CD4-positive, CD25-positive, alpha-beta regulatory T cell (primary cell): Measurements from ENCODE around the gene GNB1. TPM values are rescaled to one million over a fixed set of nuclear protein-coding genes. Genes with fewer than 3 reads are reported as not detected.
"Not testable (repeated sequence)": the region's sequence is repeated elsewhere in the genome, so short reads cannot be mapped to it uniquely, and the experiment has no call there.

Source experiments
- ATAC-seq, 2 donors: fragments of 150-1000 bp; cut with Tn5 transposase; one replicate each; pipeline ENCODE4 v1.10.0; 2021; ENCODE audit warnings: low read depth in 2 of 2, moderate number of reproducible peaks in 2 of 2, moderate library complexity in 1 of 2
- DNase-seq, 3 donors: peaks; one replicate each; pipeline versions ENCODE4 v3.0.0 to v3.0.0-alpha.2; 2012 to 2022; ENCODE audit warnings: mixed read lengths in 1 of 3
- H3K27ac ChIP-seq: one replicate; pipeline ENCODE4 v1.7.0; 2013; ENCODE audit warnings: mild to moderate bottlenecking, low read length; ENCODE audit not compliant: insufficient read depth, poor library complexity, severe bottlenecking
- H3K27me3 ChIP-seq: one replicate; pipeline ENCODE4 v1.7.0; 2013; ENCODE audit warnings: low read length; ENCODE audit not compliant: control insufficient read depth, insufficient read depth
- H3K36me3 ChIP-seq: one replicate; pipeline ENCODE4 v1.7.0; 2013; ENCODE audit warnings: mild to moderate bottlenecking, low read length, moderate library complexity; ENCODE audit not compliant: control insufficient read depth, insufficient read depth
- H3K4me1 ChIP-seq: 2 replicates; pipeline ENCODE4 v1.7.0; 2013; ENCODE audit warnings: mild to moderate bottlenecking, low read length; ENCODE audit not compliant: insufficient read depth, control insufficient read depth, poor library complexity, severe bottlenecking
- H3K4me3 ChIP-seq: one replicate; pipeline ENCODE4 v1.7.0; 2013; ENCODE audit warnings: low read depth, mild to moderate bottlenecking, low read length, moderate library complexity
- H3K9me3 ChIP-seq, 2 experiments: 1 replicate in 1 of 2; 2 replicates in 1 of 2; pipeline ENCODE4 v1.7.0; 2013; ENCODE audit warnings: low read length in 2 of 2, mild to moderate bottlenecking in 1 of 2, moderate library complexity in 1 of 2; ENCODE audit not compliant: control insufficient read depth in 2 of 2
- H3K27ac Mint-ChIP-seq, 3 donors: one replicate each; pipeline ENCODE4 v1.8.0; 2020 to 2022; ENCODE audit warnings: mild to moderate bottlenecking in 3 of 3, mixed read lengths in 3 of 3, moderate library complexity in 2 of 3
- H3K27me3 Mint-ChIP-seq: one replicate; pipeline ENCODE4 v1.8.0; 2022; ENCODE audit warnings: mild to moderate bottlenecking, mixed read lengths
- H3K36me3 Mint-ChIP-seq: one replicate; pipeline ENCODE4 v1.8.0; 2020; ENCODE audit warnings: mixed read lengths
- H3K4me1 Mint-ChIP-seq, 4 donors: one replicate each; pipeline ENCODE4 v1.8.0; 2020 to 2022; ENCODE audit warnings: mixed read lengths in 4 of 4, mild to moderate bottlenecking in 1 of 4
- H3K4me3 Mint-ChIP-seq, 4 donors: one replicate each; pipeline ENCODE4 v1.8.0; 2020 to 2022; ENCODE audit warnings: mild to moderate bottlenecking in 4 of 4, mixed read lengths in 4 of 4, moderate library complexity in 3 of 4
- H3K9me3 Mint-ChIP-seq, 7 donors: one replicate each; pipeline ENCODE4 v1.8.0; 2020 to 2022; ENCODE audit warnings: mixed read lengths in 7 of 7, mild to moderate bottlenecking in 3 of 7, moderate library complexity in 2 of 7
- polyA plus RNA-seq, 4 donors: library from polyadenylated mRNA; unstranded; fragments of 300-500 nt; fragmentation: Illumina TruSeq; gene quantifications; one replicate each; pipeline ENCODE4 v1.2.3, GENCODE V29; 2021
- total RNA-seq: library from RNA; stranded (reverse); gene quantifications from one replicate; pipeline ENCODE4 v1.2.3, GENCODE V29; 2022

Gene GNB1
- total and polyA plus RNA-seq, 5 donors from 2014 or later = 47.0 to 242 (median 102) TPM

DNA sequence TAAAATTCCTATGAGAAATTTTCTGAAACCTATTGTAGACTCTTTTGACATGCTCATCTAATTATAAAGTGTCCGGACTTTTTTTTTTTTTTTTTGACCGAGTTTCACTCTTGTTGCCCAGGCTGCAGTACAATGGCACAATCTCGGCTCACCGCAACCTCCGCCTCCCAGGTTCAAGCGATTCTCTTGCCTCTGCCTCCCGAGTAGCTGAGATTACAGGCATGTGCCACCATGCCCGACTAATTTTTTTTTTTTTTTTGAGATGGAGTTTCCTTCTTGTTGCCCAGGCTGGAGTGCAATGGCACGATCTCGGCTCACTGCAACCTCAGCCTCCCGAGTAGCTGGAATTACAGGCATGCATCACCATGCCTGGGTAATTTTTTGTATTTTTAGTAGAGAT is 7.0 kb downstream of the GNB1 start:
- H3K9me3 Mint-ChIP-seq, H3K9me3 ChIP-seq, H3K36me3 ChIP-seq, DNase-seq, H3K27me3 ChIP-seq, ATAC-seq, H3K27me3 Mint-ChIP-seq, H3K36me3 Mint-ChIP-seq, H3K27ac ChIP-seq: not testable (repeated sequence)
- Histone ChIP-seq H3K4me3 (peak overlapping the region; percentile 49), H3K4me1 (peaks cover 76% of the 10 kb centered on the region)
- H3K27ac Mint-ChIP-seq = peak overlapping the region in 1 of 3 donors; percentile 71
- peaks cover 22 to 86% (median 60%) of the 10 kb centered on the region in 4 donors for H3K4me1 Mint-ChIP-seq
- H3K4me3 Mint-ChIP-seq = peak overlapping the region; percentile 62 to 79 (median 66)

DNA sequence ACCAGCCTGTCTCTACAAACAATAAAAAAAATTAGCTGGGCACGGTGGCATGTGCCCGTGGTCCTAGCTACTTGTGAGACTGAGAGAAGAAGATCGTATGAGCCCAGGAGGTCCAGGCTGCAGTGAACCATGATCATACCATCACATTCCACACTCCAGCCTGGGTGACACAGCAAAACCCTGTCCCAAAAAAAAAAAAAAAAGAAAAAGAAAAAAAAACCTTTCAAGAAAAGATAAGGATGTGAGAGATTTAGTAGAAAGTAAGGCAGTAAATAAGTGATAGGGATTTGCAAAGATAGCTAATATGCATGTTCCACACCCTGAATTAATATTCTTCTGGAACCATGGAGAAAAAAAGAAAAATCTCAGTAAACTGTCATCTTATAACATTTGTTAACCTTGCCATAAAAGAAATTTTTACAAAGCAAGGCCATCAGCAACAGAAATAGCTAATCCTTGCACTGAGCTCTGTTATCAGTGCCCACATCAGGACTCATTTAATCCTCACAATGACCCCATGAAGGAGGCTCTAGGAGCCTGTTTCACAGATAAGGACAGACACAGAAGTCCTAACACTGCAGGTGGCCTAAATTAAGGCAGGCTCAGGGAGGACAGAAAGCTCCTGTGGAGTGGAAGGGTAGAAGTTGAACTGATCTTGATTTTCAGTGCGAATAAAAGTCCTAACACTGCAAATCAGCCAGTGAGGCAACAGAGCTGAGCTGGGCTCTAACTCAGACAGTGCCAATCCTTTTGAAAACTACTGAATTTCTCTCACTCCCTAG is 7.6 kb downstream of the GNB1 start:
- no peak for ATAC-seq
- Mint-ChIP-seq H3K27ac (peak overlapping the region in 2 of 3 donors; percentile 71 to 79), H3K36me3 (peaks cover 11% of the 10 kb centered on the region), H3K4me3 (peak overlapping the region; percentile 59 to 67 (median 64)), H3K9me3 (peaks cover 0 to 2% (median 0%) of the 10 kb centered on the region in 7 donors), H3K27me3 (no peaks in the 10 kb centered on the region), H3K4me1 (peaks cover 23 to 86% (median 61%) of the 10 kb centered on the region in 4 donors)
- H3K27ac ChIP-seq = no peak overlapping the region
- no peaks in the 10 kb centered on the region for H3K27me3 ChIP-seq
- H3K4me1 ChIP-seq = peaks cover 75% of the 10 kb centered on the region
- H3K36me3 ChIP-seq = peaks cover 2% of the 10 kb centered on the region
- no peak for DNase-seq
- peak overlapping the region; percentile 49 for H3K4me3 ChIP-seq
- H3K9me3 ChIP-seq = no peaks in the 10 kb centered on the region

DNA sequence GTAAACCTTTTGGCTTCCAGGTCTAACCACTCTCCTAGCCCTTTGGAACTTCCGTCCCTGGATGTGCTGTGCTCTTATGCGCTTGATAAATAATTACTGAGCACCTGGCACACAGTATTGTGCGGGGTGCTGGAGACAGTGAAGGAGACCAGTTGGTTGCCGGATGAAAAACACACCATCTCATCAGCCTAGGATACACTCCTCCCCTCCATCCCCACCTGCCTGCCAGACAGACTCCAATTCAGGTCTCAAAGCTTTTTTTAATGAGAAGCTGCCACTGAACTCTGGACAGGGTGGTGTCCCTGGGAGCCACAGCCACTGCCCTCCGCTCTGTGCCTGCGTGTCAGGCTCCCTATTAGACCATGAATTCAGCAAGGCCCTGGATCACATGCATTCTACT is 9.2 kb downstream of the GNB1 start:
- Mint-ChIP-seq H3K27ac (peak overlapping the region in 1 of 3 donors; percentile 71), H3K9me3 (peaks cover 0 to 2% (median 0%) of the 10 kb centered on the region in 7 donors), H3K27me3 (no peaks in the 10 kb centered on the region), H3K4me3 (peak overlapping the region; percentile 67 to 80 (median 74)), H3K36me3 (peaks cover 12% of the 10 kb centered on the region), H3K4me1 (peaks cover 18 to 84% (median 58%) of the 10 kb centered on the region in 4 donors)
- Histone ChIP-seq H3K27ac (no peak overlapping the region), H3K36me3 (peaks cover 2% of the 10 kb centered on the region), H3K9me3 (no peaks in the 10 kb centered on the region), H3K27me3 (no peaks in the 10 kb centered on the region), H3K4me3 (no peak overlapping the region), H3K4me1 (peaks cover 74% of the 10 kb centered on the region)
- ATAC-seq (no peak), DNase-seq (no peak)

DNA sequence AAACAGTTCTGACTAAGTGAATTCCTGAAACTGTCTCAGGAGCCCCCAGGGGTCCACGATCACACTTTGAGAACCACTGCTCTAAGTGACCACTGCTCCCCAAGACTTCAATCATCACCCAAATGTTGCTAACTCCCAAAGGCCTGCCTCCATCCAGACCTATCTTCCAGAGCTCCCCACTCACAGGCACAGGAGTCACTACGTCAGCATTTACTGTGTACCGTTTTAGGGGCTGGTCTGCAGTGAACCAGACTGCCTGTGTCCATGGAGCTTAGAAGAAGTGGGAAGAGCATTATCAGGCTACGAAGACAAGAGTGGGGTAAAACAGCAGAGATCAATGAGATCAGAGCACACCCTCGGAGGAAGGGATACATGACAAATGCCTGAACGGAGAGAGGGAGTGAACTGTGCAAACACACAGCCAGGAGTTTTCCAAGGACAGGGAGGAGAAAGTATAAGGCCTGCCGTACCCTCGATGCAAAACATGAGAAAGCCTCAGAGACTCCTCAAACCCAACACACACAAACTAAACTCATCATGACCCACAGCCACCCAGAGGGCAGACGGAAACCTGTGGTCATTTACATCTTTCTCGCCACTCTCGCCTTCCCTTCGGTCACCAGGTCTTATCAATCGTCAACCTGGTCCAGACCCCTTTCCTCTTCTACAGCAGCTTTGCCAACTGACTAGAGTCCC is 10.1 kb downstream of the GNB1 start:
- peaks cover 10% of the 10 kb centered on the region for H3K36me3 ChIP-seq
- Mint-ChIP-seq H3K27me3 (no peaks in the 10 kb centered on the region), H3K36me3 (peaks cover 21% of the 10 kb centered on the region), H3K9me3 (peaks cover 0 to 2% (median 0%) of the 10 kb centered on the region in 7 donors), H3K27ac (peak overlapping the region; percentile 48 to 77 (median 71)), H3K4me3 (peak overlapping the region; percentile 42 to 80 (median 76)), H3K4me1 (peaks cover 20 to 88% (median 62%) of the 10 kb centered on the region in 4 donors)
- DNase-seq = no peak
- H3K4me3 ChIP-seq = peak overlapping the region; percentile 35
- ATAC-seq = no peak
- peaks cover 74% of the 10 kb centered on the region for H3K4me1 ChIP-seq
- H3K27me3 ChIP-seq = no peaks in the 10 kb centered on the region
- no peaks in the 10 kb centered on the region for H3K9me3 ChIP-seq
- H3K27ac ChIP-seq = no peak overlapping the region

DNA sequence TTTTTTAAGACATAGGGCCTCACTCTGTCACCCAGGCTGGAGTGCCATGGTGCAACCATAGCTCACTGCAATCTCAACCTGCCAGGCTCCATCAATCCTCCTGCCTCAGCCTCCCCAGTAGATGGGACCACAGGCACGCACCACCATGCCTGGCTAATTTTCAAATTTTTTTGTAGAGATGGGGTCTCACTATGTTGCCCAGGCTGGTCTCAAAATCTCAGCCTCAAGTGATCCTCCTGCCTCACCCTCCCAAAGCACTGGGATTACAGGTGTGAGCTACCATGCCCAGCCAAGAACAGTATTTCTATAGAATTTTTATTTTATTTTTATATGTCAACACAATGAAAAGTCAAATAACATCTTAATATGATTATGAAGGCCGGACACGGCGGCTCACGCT is 10.9 kb downstream of the GNB1 start:
- Mint-ChIP-seq H3K27me3 (no peaks in the 10 kb centered on the region), H3K36me3 (peaks cover 21% of the 10 kb centered on the region), H3K9me3 (peaks cover 0 to 2% (median 0%) of the 10 kb centered on the region in 7 donors), H3K4me1 (peaks cover 23 to 93% (median 69%) of the 10 kb centered on the region in 4 donors), H3K27ac (peak overlapping the region in 2 of 3 donors; percentile 48 to 55), H3K4me3 (no peak overlapping the region)
- H3K27ac ChIP-seq = no peak overlapping the region
- no peaks in the 10 kb centered on the region for H3K9me3 ChIP-seq
- H3K27me3 ChIP-seq = no peaks in the 10 kb centered on the region
- DNase-seq = no peak
- no peak for ATAC-seq
- peaks cover 16% of the 10 kb centered on the region for H3K36me3 ChIP-seq
- H3K4me3 ChIP-seq = no peak overlapping the region
- peaks cover 73% of the 10 kb centered on the region for H3K4me1 ChIP-seq

DNA sequence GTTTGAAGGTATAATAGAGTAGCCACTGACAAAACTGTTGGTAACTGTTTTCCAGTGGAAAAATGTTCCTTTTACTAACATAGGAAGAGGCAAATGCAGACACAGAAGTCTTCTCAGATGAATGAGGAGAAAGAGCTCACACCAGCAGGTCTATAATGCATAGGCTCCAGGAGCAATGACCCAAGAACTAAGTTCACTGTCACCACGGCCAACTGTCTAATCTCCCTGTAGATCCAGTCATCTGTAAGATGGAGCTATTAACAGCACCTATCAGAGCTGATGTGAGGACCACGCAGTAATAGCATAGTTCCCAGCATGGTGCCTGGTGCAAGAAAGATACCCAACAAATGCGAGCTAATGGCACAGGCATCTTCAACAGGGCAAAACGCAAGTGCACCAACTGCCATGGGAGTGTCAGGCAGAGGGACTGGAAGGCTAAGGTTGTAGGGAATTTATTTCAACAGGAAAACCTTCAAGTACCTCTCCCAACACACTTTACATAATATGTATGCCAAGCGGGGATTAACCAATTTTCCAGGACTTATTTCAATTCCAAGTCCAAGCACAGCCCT is 12.9 kb downstream of the GNB1 start:
- DNase-seq (no peak), ATAC-seq (no peak)
- Histone ChIP-seq H3K9me3 (no peaks in the 10 kb centered on the region), H3K4me3 (peak overlapping the region; percentile 21), H3K27me3 (no peaks in the 10 kb centered on the region), H3K27ac (peak overlapping the region; percentile 26), H3K4me1 (peaks cover 68% of the 10 kb centered on the region), H3K36me3 (peaks cover 30% of the 10 kb centered on the region)
- Mint-ChIP-seq H3K36me3 (peaks cover 21% of the 10 kb centered on the region), H3K9me3 (peaks cover 0 to 2% (median 0%) of the 10 kb centered on the region in 7 donors), H3K27ac (peak overlapping the region; percentile 55 to 85 (median 81)), H3K27me3 (no peaks in the 10 kb centered on the region), H3K4me1 (peaks cover 23 to 92% (median 63%) of the 10 kb centered on the region in 4 donors), H3K4me3 (peak overlapping the region in 3 of 4 donors; percentile 6 to 75 (median 9))

GRCh38 chr1:1876335-1876930 is 14.5 kb downstream of the GNB1 start:
- peak overlapping the region; percentile 6 for H3K4me3 ChIP-seq
- H3K4me1 Mint-ChIP-seq = peaks cover 37 to 92% (median 68%) of the 10 kb centered on the region in 4 donors
- H3K4me1 ChIP-seq = peaks cover 74% of the 10 kb centered on the region
- H3K36me3 Mint-ChIP-seq = peaks cover 17% of the 10 kb centered on the region
- H3K27ac ChIP-seq = no peak overlapping the region
- no peaks in the 10 kb centered on the region for H3K27me3 ChIP-seq
- ATAC-seq (no peak), DNase-seq (no peak)
- H3K9me3 Mint-ChIP-seq = peaks cover 0 to 2% (median 0%) of the 10 kb centered on the region in 7 donors
- no peaks in the 10 kb centered on the region for H3K9me3 ChIP-seq
- peak overlapping the region; percentile 60 to 84 (median 78) for H3K4me3 Mint-ChIP-seq
- H3K27me3 Mint-ChIP-seq = no peaks in the 10 kb centered on the region
- peaks cover 32% of the 10 kb centered on the region for H3K36me3 ChIP-seq
- H3K27ac Mint-ChIP-seq = peak overlapping the region; percentile 38 to 87 (median 52)
